IPS DF 4.7 (cell line): ENCODE results near the gene PPFIA2.

Source experiments
- DNase-seq: peaks from one replicate; pipeline ENCODE4 v3.0.0-alpha.2; 2013; ENCODE audit warnings: low spot score; ENCODE audit errors: extremely low read depth

Gene PPFIA2

DNA sequence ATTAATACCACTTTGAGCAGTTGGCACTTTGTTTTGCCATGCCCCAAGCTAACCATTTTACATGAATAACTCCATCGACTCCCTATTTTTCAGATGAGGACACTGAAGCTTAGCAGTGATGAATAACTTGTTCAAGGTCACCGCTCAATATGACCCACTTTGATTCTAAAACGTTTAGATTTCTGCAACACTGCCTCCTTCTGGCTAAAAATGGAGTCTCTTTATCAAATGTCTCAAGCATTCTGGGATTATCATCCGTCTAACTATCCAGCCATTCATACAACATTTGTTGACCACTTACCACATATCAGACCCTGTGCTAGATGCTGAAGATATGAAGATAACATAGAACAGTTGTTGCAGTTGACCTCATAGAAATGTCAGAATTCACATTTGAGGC lies 298.0 kb downstream of the PPFIA2 start:
- no peak for DNase-seq

DNA sequence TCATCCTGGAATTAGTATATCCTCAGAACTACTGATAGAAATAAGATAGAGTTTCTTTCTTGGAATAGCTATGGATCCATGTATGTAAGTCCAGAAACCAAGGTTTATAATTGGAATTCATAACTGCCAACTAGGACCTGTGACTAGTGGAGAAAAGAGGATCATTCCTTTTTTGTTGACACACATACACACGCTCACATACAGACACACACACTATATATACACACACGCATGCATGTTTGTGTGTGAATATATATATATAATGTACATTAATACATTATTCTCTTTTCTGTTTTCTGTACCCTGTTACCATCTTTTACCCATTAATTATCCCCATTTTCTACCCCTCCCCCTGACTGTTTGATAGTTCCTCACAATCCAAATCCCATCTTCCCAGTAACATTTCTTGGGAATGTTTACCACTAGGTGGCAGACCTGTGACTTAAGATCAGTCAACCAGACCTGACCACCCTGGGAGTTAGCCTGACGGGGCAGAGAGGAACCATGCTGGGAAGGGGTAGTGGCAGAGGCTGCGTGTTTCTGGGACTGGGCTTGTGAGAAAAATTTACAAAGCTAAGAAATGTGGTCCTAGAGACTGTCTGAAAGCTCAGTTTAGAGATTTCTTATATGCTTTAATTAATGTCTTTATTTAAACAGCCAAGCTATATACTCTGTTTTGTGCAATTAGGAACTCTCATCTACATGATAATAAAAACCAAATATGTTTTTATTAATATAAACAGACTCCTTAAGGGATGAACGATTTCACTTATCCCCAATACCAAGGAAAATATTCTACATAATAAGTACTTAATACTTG lies 308.0 kb downstream of the PPFIA2 start:
- peak; percentile 82 for DNase-seq

- DNase-seq: no peak
Observed at GRCh38 chr12:81441629-81442028, 317.5 kb downstream of the PPFIA2 start.

DNA sequence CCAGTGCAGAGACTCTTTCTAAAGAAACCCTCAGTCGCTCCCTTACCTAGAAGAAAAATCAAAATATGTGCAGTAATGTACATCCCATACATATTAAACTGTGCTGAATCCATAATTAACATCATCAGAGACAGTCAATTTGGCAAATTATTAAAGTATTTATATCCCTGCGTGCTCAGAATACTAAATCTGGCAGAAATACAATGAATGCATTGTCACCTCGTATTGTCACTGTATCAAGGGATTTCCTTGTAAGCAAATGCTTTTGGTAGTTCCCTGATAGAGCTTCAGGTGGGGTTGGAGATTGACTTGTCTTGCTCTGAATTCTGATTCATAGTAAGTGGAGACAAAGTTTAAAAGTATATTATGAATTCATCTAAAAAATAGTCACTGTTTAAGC lies 319.1 kb downstream of the PPFIA2 start:
- DNase-seq: no peak

- no peak for DNase-seq
Observed at GRCh38 chr12:81439344-81439743, 319.8 kb downstream of the PPFIA2 start.

DNA sequence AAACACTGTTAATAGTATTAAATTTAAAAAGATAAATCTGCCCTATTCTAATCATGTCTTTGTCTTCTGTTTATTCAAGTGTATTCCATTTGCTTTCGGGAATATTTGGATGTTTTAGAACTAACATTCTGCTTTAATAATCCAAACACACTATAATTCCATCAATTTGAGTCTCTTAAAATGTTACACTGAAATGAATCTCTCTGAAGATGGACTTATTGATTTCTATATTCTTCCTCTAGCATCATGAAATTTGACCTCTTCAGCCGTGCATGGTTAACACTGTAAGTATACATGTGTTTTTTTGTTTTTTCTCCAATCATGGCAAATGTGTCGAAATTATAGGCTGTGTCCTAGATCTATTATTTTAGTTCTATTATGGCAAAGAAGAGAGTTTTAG lies 342.1 kb downstream of the PPFIA2 start:
- no peak for DNase-seq

DNA sequence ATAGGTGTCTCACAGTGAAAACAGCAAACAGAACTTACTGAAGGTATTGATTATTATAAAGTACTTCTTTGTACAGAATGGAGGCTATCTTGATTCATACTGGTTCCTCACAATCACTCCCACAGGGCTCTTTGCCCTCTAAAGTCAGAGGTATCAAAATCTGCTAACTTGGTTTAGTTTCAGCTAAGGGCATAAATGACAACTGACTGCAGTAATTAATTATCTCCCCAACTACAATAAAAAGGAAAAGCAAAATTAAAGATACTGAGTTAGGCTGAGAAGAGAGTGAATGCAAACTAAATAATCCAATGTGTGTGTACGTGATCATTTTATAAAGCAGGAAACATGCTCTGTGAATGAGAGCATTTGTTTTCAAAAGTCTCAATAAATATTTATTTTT lies 342.6 kb downstream of the PPFIA2 start:
- no peak for DNase-seq

GRCh38 chr12:81414441-81414840 lies 344.7 kb downstream of the PPFIA2 start:
- no peak for DNase-seq

DNA sequence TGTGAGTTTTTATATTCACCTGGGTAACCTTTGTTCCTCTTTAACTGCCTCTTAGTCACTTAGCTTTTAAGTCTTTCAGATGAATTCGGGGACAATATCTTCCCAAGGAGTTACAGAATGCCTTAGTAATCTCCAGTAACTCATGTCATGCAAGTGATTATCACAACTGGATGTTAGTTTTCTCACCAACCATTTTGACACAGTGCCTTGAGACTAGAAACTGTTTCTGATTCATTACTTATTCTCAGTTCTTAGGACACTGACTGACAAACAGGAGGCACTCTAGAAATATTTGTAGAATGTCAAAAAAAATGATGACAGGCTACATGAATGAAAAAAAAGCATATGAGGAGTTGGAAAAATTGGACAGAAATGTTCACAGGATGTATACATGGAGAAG lies 346.2 kb downstream of the PPFIA2 start:
- DNase-seq: no peak

DNA sequence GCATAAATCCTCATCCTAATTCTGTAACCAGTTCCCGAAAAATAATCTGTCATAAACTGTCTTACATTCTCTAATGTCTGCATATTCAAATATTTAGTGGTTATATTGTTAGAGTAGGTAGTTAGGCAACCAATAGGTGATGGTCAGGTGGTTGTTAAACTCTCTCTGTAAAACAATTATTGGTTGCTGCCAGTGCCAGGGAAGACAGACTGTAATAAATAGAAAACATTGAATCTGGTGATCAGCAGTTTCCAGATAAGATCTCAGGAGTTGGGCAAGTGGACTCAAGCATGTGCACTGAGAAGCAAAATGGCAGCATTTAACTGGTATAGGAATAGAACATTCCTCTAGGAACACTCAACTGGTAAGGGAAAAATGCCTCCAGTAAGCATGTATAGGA lies 355.8 kb downstream of the PPFIA2 start:
- no peak for DNase-seq

GRCh38 chr12:81401241-81401640 lies 357.9 kb downstream of the PPFIA2 start:
- no peak for DNase-seq

- no peak for DNase-seq
Observed at GRCh38 chr12:81400024-81400423, 359.1 kb downstream of the PPFIA2 start.

- DNase-seq: no peak
Observed at GRCh38 chr12:81395431-81395830, 363.7 kb downstream of the PPFIA2 start.

DNA sequence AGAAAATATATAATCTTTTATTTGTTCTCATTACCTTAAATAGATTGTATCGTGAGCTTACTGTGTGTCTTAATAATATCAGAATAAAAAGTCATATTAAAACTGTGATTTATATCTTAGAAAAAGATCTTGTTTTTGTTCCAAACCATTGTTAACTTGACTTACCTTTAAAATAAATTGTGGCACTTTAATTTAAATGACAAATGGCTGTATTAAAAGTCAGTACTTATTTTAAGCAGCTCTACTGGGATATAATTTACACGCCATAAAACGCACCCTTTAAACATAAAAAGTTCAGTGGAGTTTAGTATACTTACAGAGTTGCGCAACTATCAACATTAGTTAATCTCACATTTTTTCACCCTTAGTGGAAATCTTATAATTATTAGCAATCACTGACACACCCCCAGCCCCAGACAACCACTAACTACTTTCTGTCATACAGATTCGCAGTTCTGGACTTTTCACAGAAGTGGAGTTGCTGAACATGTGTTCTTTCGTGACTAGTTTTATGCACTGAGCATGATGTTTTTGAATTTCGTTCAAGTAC lies 369.5 kb downstream of the PPFIA2 start:
- DNase-seq: no peak

DNA sequence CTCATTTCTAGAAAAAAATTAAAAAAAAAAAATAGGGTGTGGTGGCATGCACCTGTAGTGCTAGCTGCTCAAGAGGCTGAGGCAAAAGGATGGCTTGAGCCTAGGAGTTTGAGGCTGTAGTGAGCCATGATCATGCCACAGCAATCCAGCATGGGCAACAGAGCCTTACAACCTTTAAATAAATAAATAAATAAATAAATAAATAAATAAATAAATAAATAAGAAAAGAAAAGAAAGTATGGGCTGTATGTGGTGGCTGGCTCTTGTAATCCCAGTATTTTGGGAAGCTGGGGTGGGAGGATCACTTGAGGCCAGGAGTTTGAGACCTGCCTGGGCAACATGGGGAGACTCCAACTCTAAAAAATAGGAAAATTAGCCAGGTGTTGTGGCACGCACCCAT lies 373.0 kb downstream of the PPFIA2 start:
- DNase-seq: no peak

GRCh38 chr12:81381951-81382350 lies 377.2 kb downstream of the PPFIA2 start:
- DNase-seq: no peak

DNA sequence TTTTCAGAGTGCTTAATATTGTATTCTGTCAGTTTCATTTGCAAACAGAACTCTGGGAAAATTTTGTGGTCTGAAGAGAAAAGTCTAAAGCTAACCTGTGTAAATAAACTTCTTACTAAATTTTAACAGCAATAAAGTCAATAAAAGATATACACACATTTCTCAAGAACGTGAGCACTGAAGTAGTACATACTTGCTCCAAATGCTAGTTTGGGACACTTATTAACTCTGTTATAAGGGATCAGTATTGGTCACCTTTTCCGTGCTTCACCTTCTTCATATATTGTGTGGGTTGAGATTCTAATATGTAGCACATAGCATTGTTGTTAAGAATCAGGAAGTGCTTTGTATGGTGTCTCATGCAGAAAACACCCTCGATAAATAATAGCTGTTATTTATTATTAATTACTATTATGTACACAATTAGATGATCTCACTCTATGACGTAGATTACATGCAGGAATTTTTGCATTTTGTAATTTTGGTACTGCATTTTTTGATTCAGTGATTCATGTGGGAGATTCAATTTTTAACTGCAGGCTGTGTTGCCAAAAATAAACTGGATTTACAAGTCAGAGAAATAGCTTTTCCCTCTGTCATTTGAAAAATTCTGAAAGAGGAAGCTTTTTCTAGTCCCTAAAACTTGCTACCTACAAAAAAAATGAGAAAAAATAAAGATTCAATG lies 380.4 kb downstream of the PPFIA2 start:
- no peak for DNase-seq

DNA sequence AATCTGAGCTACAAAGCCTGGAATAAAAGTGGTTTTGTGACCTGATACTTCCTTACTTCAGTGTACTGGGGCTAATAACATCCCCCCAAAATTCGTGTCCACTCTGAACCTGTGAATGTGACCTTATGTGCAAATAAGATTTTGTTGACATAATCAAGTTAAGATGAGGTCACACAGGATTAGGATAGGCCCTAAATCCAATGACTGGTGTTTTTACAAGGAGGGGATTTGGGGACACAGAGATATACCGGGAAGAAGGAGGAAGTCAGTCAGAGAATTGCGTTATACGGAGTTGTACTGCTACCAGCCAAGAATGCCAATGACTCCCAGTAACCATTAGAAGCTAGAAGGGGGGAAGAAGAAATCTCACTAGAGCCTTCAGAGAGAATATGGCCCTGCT lies 381.4 kb downstream of the PPFIA2 start:
- no peak for DNase-seq

- no peak for DNase-seq
Observed at GRCh38 chr12:81375969-81376368, 383.2 kb downstream of the PPFIA2 start.

- DNase-seq: no peak
Observed at GRCh38 chr12:81370456-81370855, 388.7 kb downstream of the PPFIA2 start.

DNA sequence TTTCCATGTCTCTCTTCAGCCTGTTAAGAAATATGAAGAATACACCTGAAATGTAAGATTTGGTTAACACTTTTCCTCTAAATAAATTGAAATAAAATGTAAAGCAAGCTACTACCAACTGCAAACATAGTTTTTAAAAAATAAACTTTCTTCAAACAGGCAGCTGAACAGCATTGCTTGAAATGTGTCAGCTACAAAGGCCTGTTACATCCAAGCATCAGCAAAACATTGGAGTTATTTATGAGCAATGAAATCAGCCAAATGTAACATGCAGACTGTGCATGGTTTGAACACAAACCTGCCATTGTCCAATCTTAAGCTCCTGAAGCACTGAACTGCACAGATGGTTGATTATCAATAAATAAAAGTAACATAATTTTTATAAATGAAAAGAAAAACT lies 390.0 kb downstream of the PPFIA2 start:
- no peak for DNase-seq

- no peak for DNase-seq
Observed at GRCh38 chr12:81365284-81365683, 393.9 kb downstream of the PPFIA2 start.

DNA sequence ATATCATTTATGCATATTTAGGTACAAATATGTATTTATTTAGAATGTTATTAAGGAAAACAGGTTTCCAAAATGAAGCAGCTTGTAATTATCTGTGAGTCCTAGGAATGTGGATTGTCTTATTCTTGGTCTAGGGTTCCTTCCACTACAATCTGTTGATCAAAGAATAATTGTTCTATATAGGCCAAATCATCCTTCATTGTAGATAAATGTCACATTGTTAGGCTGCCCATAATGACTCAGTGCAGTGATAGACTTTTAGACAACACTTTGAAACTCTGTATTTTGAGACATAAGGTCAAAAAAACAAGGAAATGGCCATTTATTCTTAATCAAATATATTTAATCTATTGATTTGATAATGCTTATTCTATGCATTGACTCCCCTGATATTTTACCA lies 398.2 kb downstream of the PPFIA2 start:
- no peak for DNase-seq
